DMS79 treated with DMSO at 0.1 percent for 48 hours (cell line): Measurements from ENCODE around the gene TECRL.

ENCODE experiments used
- DNase-seq: peaks from one replicate; lab custom pipeline; 2025; lab: John Stamatoyannopoulos, UW

The TECRL gene

GRCh38 chr4:64327237-64327636 is 82.0 kb downstream of the TECRL start:
- no peak for DNase-seq

- DNase-seq = no peak
These were observed 82.7 kb downstream of the TECRL start for GRCh38 chr4:64326507-64326906.

GRCh38 chr4:64306255-64306565 is 103.0 kb downstream of the TECRL start:
- DNase-seq = no peak

GRCh38 chr4:64305565-64306254 is 103.5 kb downstream of the TECRL start:
- no peak for DNase-seq

GRCh38 chr4:64272432-64272831 is 136.8 kb downstream of the TECRL start:
- no peak for DNase-seq

GRCh38 chr4:64271601-64272081 is 137.6 kb downstream of the TECRL start:
- no peak for DNase-seq

- no peak for DNase-seq
These were observed 142.6 kb downstream of the TECRL start for GRCh38 chr4:64266669-64267068.

GRCh38 chr4:64266263-64266662 is 143.0 kb downstream of the TECRL start:
- DNase-seq = no peak

GRCh38 chr4:64251781-64252180 is 157.5 kb downstream of the TECRL start:
- no peak for DNase-seq

- DNase-seq = no peak
These were observed 158.8 kb downstream of the TECRL start for GRCh38 chr4:64250488-64250887.

GRCh38 chr4:64250061-64250460 is 159.2 kb downstream of the TECRL start:
- no peak for DNase-seq

GRCh38 chr4:64248186-64248585 is 161.1 kb downstream of the TECRL start:
- no peak for DNase-seq

GRCh38 chr4:64230709-64231310 is 178.4 kb downstream of the TECRL start:
- DNase-seq = no peak
